CD14-positive monocyte (primary cell): ENCODE data around the gene RAB3IP. TPM values are rescaled to one million over a fixed set of nuclear protein-coding genes. Genes with fewer than 3 reads are reported as not detected.

Experiments
- DNase-seq, 3 donors: peaks; one replicate each; pipeline ENCODE4 v3.0.0-alpha.2; 2011 to 2022
- H2AFZ ChIP-seq: 2 replicates; pipeline ENCODE4 v1.6.0; 2012; ENCODE audit warnings: mild to moderate bottlenecking, low read depth, low read length, inconsistent platforms; ENCODE audit not compliant: insufficient read depth, poor library complexity, severe bottlenecking
- H3K27ac ChIP-seq, 2 donors: 1 replicate in 1 of 2; 2 replicates in 1 of 2; pipeline ENCODE4 v1.5.1; 2012 to 2013; ENCODE audit warnings: low read length in 2 of 2, control low read depth in 1 of 2, inconsistent platforms in 1 of 2, low read depth in 1 of 2, mild to moderate bottlenecking in 1 of 2
- H3K27me3 ChIP-seq, 2 donors: one replicate each; pipeline versions ENCODE4 v1.6.0 to v1.6.1; 2011 to 2013; ENCODE audit warnings: low read length in 2 of 2; ENCODE audit not compliant: control insufficient read depth in 2 of 2, insufficient read depth in 2 of 2
- H3K36me3 ChIP-seq, 2 donors: replicated peaks in 1 of 2; 1 replicate in 1 of 2; 2 replicates in 1 of 2; pipeline versions ENCODE4 v1.5.1 to v1.6.1; 2012 to 2013; ENCODE audit warnings: low read length in 2 of 2, control low read depth in 1 of 2, inconsistent platforms in 1 of 2, mild to moderate bottlenecking in 1 of 2; ENCODE audit not compliant: insufficient read depth in 2 of 2, control insufficient read depth in 1 of 2
- H3K4me1 ChIP-seq, 2 donors: 1 replicate in 1 of 2; 2 replicates in 1 of 2; pipeline versions ENCODE4 v1.5.1 to v1.6.1; 2012 to 2013; ENCODE audit warnings: low read length in 2 of 2, control low read depth in 1 of 2, inconsistent platforms in 1 of 2, mild to moderate bottlenecking in 1 of 2, moderate library complexity in 1 of 2; ENCODE audit not compliant: insufficient read depth in 2 of 2, control insufficient read depth in 1 of 2
- H3K4me2 ChIP-seq: replicated peaks from 2 replicates; pipeline ENCODE3; 2012; ENCODE audit warnings: low read length, moderate library complexity, mild to moderate bottlenecking; ENCODE audit not compliant: poor library complexity, severe bottlenecking; ENCODE audit errors: extremely low read depth
- H3K4me3 ChIP-seq, 3 experiments: fragments of 200-600 bp in 1 of 3; sonication (generic) in 1 of 3; replicated peaks in 1 of 3; 1 replicate in 2 of 3; 2 replicates in 1 of 3; pipeline ENCODE4 v1.5.1; 2011 to 2013; ENCODE audit warnings: low read length in 3 of 3, mild to moderate bottlenecking in 3 of 3, control low read depth in 2 of 3, low read depth in 2 of 3, inconsistent platforms in 1 of 3, moderate library complexity in 1 of 3
- H3K79me2 ChIP-seq: 2 replicates; pipeline ENCODE4 v1.6.0; 2012; ENCODE audit warnings: mild to moderate bottlenecking, control low read depth, inconsistent platforms, low read length, moderate library complexity; ENCODE audit not compliant: insufficient read depth
- H3K9ac ChIP-seq: 2 replicates; pipeline ENCODE4 v1.6.0; 2017; ENCODE audit warnings: low read length, mild to moderate bottlenecking; ENCODE audit not compliant: insufficient read depth, poor library complexity, severe bottlenecking
- H3K9me3 ChIP-seq, 2 donors: replicated peaks in 1 of 2; 1 replicate in 1 of 2; 2 replicates in 1 of 2; pipeline versions ENCODE4 v1.5.1 to v1.6.1; 2012 to 2013; ENCODE audit warnings: low read length in 2 of 2, control low read depth in 1 of 2; ENCODE audit not compliant: control insufficient read depth in 1 of 2, insufficient read depth in 1 of 2
- H4K20me1 ChIP-seq: 2 replicates; pipeline ENCODE4 v1.6.0; 2012; ENCODE audit warnings: mild to moderate bottlenecking, low read length, control low read depth, moderate library complexity; ENCODE audit not compliant: insufficient read depth
- H3K27ac Mint-ChIP-seq, 7 donors: one replicate each; pipeline ENCODE4 v1.8.0; 2020; ENCODE audit warnings: mild to moderate bottlenecking in 7 of 7, mixed read lengths in 7 of 7, moderate library complexity in 6 of 7, inconsistent platforms in 2 of 7
- H3K27me3 Mint-ChIP-seq, 3 donors: one replicate each; pipeline ENCODE4 v1.8.0; 2021 to 2022; ENCODE audit warnings: low read depth in 3 of 3, mild to moderate bottlenecking in 3 of 3, mixed read lengths in 3 of 3, moderate library complexity in 3 of 3, inconsistent platforms in 1 of 3
- H3K36me3 Mint-ChIP-seq, 2 donors: one replicate each; pipeline ENCODE4 v1.8.0; 2020; ENCODE audit warnings: mixed read lengths in 2 of 2, inconsistent platforms in 1 of 2, mild to moderate bottlenecking in 1 of 2
- H3K4me1 Mint-ChIP-seq: one replicate; pipeline ENCODE4 v1.8.0; 2020; ENCODE audit warnings: mild to moderate bottlenecking, mixed read lengths
- H3K4me3 Mint-ChIP-seq, 2 donors: one replicate each; pipeline ENCODE4 v1.8.0; 2020; ENCODE audit warnings: mild to moderate bottlenecking in 2 of 2, mixed read lengths in 2 of 2, moderate library complexity in 1 of 2
- H3K9me3 Mint-ChIP-seq, 7 donors: one replicate each; pipeline ENCODE4 v1.8.0; 2020 to 2022; ENCODE audit warnings: mixed read lengths in 7 of 7, mild to moderate bottlenecking in 6 of 7, moderate library complexity in 6 of 7, inconsistent platforms in 2 of 7
- CTCF ChIP-seq: fragments of 200-600 bp; IDR thresholded peaks from one replicate; pipeline ENCODE4 v1.8.0; 2022; ENCODE audit warnings: antibody characterized with exemption, mild to moderate bottlenecking
- WGBS: methylation state at CpG from one replicate; pipeline ENCODE4 v1.1.5; 2013; ENCODE audit warnings: missing lambda C conversion rate; ENCODE audit not compliant: insufficient coverage; 5-methylcytosine and 5-hydroxymethylcytosine counted together
- intact Hi-C, 2 donors: fragments of 100-400 bp; cut with micrococcal nuclease; formaldehyde crosslinking; loops; one replicate each; pipeline versions ENCODE4 v1.15.0 to v1.15.1; 2023
- polyA plus RNA-seq, 3 donors: library from polyadenylated mRNA; depleted of rRNA in 1 of 3; unstranded in 2 of 3; stranded (reverse) in 1 of 3; fragments of 300-500 nt in 2 of 3; fragments of >200 nt in 1 of 3; fragmentation: Illumina TruSeq in 2 of 3; gene quantifications; 1 replicate in 2 of 3; 2 replicates in 1 of 3; pipeline ENCODE4 v1.2.3, GENCODE V29; 2012 to 2021

The RAB3IP gene
- polyA plus RNA-seq, 3 donors: 8.2 to 14.8 (median 9.4) TPM

GRCh38 chr12:69844836-69845235 lies 106.2 kb downstream of the RAB3IP start:
- Mint-ChIP-seq H3K4me3 (no peak overlapping the region), H3K27me3 (peaks cover 0 to 11% (median 2%) of the 10 kb centered on the region in 3 donors), H3K36me3 (no peaks in the 10 kb centered on the region), H3K4me1 (no peaks in the 10 kb centered on the region), H3K27ac (no peak overlapping the region), H3K9me3 (peaks cover 0 to 3% (median 2%) of the 10 kb centered on the region in 7 donors)
- H2AFZ ChIP-seq: no peak overlapping the region
- 82% methylated on average over 2 of the region's 4 CpGs for WGBS
- DNase-seq: no peak
- intact Hi-C loops: no loop called here
- H3K4me1 ChIP-seq: no peaks in the 10 kb centered on the region
- no peaks in the 10 kb centered on the region for H4K20me1 ChIP-seq
- H3K79me2 ChIP-seq: no peaks in the 10 kb centered on the region
- H3K9ac ChIP-seq: no peak overlapping the region
- no peak for TF ChIP-seq CTCF
- H3K4me3 ChIP-seq: no peak overlapping the region
- H3K4me2 ChIP-seq: no peak overlapping the region
- no peaks in the 10 kb centered on the region for H3K36me3 ChIP-seq
- no peaks in the 10 kb centered on the region for H3K27me3 ChIP-seq
- no peak overlapping the region for H3K27ac ChIP-seq
- H3K9me3 ChIP-seq: no peaks in the 10 kb centered on the region

- no peak overlapping the region for H3K4me2 ChIP-seq
- Mint-ChIP-seq H3K27ac (no peak overlapping the region), H3K27me3 (peaks cover 0 to 3% (median 3%) of the 10 kb centered on the region in 3 donors), H3K4me3 (no peak overlapping the region), H3K9me3 (peaks cover 0 to 7% (median 3%) of the 10 kb centered on the region in 7 donors), H3K4me1 (no peaks in the 10 kb centered on the region), H3K36me3 (no peaks in the 10 kb centered on the region)
- H3K79me2 ChIP-seq: no peaks in the 10 kb centered on the region
- DNase-seq: no peak
- H3K9me3 ChIP-seq: peaks cover 0 to 3% of the 10 kb centered on the region in 2 donors
- intact Hi-C loops: no loop called here
- TF ChIP-seq CTCF: no peak
- H3K9ac ChIP-seq: no peak overlapping the region
- H4K20me1 ChIP-seq: no peaks in the 10 kb centered on the region
- no peaks in the 10 kb centered on the region for H3K27me3 ChIP-seq
- H3K36me3 ChIP-seq: no peaks in the 10 kb centered on the region
- H2AFZ ChIP-seq: no peak overlapping the region
- H3K4me1 ChIP-seq: no peaks in the 10 kb centered on the region
- H3K4me3 ChIP-seq: no peak overlapping the region
- H3K27ac ChIP-seq: no peak overlapping the region
Observed at GRCh38 chr12:69846976-69847375, 108.3 kb downstream of the RAB3IP start.
